ENCODE measurements around the gene VEZF1.
"Not testable (repeated sequence)": the region's sequence is repeated elsewhere in the genome, so short reads cannot be mapped to it uniquely, and the experiment has no call there.

Gene VEZF1

DNA sequence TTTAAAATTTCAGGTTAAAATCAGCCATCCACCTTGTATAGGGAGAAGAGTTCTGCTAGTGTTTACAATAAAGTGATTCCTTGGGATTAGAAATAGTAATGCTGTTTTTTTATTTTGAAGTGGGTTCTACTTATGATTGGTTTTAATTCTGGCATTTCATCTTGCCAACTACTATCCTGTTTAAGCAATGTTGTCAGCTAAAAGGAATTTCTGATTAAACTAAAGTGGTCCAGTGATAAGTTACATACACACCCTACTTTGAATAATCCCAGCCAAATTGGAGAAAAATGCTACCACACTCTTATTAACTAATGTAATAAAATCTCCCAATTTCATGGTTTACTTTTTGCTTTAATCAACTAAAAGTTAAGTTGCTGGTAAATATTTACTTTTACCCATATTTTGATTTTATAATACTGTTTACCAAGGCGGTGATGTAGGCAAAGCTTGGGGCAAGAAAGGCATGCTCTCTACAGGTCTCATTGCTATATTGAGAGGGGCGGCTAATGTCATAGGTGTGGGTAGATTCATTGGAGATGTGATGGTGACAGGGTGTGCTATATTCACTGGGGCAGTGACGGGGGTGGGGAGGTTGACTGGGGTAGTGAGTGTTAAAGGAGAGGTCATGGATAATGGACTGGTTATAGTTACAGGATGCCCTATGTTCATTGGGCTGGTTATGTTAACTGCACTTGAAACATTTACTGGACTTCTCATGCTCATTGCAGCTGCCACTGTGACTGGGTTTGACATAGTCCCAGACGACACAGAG lies 13.8 kb downstream of the VEZF1 start:
- DNase-seq (ENCODE audit: low spot score): not testable (repeated sequence)

DNA sequence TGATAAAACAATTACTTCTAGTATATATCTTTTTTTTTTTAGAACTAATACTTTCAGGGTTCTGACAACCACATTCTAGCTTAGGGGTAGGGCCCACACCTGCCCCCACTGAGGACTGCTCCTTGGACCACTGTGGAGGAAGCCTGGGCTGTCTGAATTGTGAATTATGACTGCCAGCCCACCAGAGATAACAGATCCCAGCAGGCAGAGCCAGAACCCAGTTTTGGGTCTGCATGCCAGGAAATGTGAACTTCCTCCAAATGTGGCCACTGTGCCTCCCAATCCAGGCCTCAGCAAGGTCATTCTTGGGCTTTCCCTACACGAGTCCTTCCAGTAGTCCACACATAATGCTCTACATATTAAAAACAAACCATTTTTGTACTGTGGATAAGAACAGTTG lies 15.9 kb downstream of the VEZF1 start:
- DNase-seq (ENCODE audit: low spot score): no peak

DNA sequence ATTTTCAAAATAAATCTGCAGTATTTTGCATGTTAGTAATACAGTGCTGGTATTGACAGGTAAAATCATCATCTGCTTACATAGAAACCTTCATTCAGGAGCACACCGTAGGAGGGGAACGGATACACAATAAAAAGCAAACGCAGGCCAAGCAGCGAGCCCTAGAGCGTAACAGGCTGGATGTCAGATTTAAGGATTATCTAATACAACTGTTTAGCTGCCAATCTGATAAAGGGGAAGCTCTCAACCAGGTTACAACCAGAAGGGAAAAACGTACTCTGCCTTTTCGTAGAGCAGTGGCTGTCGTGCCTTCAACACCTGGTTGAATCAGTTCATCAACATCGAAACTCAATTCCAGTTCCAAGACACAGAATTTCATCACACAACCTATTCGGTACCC lies 16.5 kb downstream of the VEZF1 start:
- DNase-seq (ENCODE audit: low spot score): no peak

DNA sequence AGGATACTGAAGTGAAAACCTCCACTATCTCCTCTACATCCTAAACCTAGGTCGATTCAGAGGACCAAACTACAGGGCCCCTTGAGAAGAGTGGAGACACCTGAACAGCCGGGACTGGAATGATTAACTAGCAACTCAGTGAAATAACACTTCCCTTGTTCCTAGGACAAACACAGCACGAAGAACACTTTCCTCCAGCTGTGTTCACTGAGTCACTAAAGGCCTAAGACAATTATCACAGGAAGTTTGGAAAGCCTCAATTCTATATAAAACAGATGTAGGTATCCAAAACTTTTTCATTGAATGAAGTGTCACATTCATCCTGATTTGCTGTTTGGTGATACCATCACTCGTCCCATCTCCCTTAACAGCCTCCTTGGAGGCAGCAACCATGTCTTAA lies 17.3 kb downstream of the VEZF1 start:
- DNase-seq (ENCODE audit: low spot score): no peak

DNA sequence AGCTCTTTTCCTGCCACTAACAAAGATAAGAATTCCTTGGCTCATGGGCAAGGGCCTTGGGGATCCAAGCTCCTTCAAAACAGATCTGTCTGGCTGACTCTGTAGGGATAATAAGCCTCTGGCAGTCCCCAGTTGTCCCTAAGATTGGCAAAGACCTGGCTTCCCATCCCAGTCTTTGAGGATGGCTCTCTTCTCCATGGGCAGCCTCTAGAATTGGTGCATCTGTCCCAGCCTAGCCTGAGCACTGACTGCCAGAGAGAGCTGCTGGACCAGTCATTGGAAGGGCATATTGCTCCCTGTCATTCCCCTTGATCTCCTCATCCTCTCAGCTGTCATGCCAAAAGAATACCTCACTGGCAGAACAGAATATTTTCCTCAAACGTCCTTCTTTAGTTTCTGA lies 19.6 kb downstream of the VEZF1 start:
- DNase-seq (ENCODE audit: low spot score): no peak

DNA sequence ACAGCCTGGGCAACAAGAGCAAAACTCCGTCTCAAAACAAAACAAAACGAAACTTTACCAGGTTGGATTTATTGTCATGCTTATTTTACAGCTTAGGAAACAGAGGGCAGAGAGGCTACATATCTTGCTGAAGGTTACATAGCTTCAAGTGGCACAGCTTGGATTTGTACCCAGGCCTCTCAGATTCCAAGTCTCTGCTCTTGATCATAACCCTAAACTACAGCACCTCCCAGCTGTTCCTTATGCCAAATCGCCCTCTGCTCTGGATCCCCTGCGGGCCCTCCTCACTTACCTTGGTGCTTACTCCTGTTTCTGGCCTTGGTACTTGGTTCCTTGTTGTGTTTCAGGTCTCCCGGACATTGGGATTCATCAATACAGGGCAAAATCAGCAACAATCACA lies 21.2 kb downstream of the VEZF1 start:
- DNase-seq (ENCODE audit: low spot score): no peak

DNA sequence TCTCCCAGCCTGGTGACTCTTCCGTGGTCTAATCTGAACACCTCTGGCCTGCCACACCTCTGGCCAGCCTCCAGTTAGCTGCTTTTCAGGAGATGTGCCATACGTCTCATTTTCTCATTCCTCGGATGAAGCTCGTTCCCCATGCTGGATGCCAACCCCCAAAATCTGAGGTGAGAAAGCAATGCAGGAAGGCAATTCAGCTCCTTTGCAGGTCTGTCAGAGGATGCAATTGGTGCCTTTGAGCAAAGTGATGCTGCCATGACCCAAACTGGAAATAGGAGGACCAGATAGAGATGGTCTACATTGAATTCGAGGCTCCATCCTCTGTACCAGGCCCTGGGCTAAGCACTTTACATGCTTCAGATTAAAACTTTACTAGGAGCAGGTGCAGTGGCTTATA lies 21.8 kb downstream of the VEZF1 start:
- DNase-seq (ENCODE audit: low spot score): no peak

DNA sequence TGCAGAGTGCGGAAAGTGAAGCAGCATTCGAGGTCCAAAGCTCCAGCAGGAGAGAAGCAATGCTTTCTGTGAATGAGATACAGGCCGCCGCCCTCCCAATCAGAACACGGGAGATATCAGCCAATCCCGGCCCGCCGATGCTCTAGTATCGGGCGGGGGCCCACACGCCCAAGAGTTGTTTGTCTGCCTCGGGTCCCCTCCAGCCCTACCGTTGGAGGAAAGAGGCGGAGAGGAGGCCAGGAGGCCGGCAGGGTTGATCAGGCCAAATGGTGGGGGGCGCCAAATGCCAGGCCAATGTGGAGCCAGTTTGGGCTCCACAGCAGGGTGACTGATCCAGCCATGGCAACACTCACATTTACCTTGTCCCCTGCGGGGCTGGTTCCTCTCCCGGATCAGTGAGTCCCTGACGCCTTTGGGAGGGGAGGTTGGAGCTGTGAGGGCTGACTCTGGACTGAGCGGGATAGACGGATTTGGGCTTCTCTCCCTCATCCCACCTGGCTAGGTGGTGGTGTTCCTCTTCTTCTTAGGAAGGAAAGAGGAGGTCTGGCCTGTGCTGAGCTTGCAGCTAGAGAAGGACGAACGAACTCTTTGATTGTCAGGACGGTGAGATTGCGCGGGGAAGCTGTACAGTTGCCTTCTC lies 22.4 kb downstream of the VEZF1 start:
- no peak for DNase-seq (ENCODE audit: low spot score)

DNA sequence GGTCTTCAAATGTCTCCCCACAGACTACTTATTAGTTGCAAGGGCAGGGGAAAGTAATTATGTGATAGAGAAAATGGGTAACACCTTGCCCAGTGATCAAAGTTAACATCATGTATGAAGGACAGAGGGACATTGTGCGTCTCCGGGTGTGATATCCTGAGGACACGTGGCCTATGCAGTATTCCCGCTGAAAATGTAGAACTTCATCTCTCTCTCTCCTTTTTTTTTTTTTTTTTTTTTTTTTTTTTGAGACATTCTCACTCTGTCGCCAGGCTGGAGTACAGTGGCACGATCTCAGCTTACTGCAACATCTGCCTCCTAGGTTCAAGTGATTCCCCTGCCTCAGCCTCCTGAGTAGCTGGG lies 24.9 kb downstream of the VEZF1 start:
- DNase-seq (ENCODE audit: low spot score): no peak

DNA sequence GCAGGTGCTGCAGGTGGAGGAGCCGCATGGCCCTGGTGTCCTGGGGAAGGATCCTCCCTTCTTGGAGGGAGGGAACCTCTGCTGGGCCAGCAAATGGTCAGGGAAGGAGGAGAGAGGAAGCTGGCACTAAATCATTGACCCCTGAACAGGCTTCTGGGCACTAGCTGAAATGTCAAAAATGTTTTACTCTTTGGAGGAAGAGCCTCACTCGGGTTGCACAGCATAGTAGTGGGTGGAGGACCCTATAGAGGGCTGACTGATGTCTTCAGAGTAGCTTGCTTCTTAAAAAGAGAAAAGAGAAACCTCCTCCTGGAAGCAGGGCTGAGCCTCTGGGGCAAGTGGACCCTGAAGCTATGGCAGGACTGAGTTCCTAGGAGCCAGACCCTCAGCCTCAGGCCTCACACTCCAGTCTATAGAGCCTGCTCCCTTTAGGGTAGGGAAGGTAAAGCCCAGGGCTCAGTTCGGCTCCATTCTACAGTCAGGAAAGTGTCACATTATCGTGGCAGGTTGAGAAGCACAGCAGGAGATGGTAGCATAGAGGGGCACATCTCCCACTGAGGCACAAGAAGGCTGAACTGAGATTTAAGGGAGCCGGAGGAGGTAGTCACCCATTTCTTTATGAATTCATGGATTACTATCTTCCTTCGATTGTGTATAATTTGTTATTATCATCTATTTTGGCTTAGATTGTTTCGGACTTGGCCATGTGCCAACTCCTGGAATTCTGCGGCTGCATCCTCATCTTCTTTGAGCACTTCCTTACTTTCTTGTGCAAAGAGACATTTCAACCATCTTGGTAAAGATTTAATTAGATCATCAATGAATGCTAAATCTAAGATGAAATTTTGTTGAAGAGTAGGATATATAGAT lies 25.5 kb downstream of the VEZF1 start:
- DNase-seq (ENCODE audit: low spot score): no peak

DNA sequence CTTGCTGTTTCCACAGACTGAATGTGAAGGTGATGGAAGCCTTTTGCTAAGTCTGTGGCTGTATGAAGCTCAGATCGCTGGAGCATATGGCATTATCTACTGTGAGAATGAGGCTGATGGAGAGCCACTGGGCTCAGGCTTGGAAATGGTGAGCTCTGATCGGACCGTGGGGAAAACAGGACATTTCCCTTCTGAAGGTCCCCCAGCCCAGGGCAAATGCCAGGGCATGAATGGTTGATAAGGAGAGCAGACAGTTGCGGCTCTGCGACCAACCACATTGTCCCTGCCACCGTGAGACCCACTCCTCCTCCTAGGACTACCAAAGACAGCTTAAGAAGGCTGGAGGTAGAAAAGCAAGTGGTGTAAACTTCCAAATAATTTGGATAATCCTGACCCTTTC lies 28.1 kb downstream of the VEZF1 start:
- no peak for DNase-seq (ENCODE audit: low spot score)

DNA sequence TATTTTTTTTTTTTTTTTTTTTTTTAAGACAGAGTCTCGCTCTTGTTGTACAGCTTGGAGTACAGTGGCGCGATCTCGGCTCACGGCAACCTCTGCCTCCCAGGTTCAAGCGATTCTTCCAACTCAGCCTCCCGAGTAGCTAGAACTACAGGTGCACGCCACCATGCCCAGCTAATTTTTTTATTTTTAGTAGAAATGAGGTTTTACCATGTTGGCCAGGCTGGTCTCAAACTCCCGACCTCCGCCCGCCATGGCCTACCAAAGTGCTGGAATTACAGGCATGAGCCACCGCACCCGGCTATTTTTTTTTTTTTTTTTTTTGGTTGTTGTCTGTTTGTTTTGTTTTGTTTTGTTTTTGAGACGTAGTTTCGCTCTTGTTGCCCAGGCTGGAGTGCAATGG lies 29.7 kb downstream of the VEZF1 start:
- not testable (repeated sequence) for DNase-seq (ENCODE audit: low spot score)

DNA sequence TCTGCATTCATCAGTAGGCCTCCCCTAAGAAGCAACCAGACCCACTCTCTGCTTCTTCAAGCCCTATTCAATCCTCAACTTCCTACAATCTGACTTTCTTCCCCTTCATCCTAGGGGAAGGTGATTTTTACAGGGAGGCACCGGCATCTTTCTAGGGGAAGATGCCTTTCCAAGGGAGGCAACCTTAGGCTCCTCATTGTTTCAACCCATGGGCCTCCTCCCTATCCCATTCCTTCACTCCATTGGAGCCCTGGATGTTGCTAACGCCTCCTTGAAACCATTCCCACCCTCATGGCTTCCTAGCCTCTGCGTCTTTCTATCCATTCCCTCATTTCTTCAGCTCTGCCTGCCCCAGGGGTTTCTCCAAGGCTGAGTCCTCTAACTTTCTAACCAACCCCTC lies 30.2 kb downstream of the VEZF1 start:
- DNase-seq (ENCODE audit: low spot score): no peak

DNA sequence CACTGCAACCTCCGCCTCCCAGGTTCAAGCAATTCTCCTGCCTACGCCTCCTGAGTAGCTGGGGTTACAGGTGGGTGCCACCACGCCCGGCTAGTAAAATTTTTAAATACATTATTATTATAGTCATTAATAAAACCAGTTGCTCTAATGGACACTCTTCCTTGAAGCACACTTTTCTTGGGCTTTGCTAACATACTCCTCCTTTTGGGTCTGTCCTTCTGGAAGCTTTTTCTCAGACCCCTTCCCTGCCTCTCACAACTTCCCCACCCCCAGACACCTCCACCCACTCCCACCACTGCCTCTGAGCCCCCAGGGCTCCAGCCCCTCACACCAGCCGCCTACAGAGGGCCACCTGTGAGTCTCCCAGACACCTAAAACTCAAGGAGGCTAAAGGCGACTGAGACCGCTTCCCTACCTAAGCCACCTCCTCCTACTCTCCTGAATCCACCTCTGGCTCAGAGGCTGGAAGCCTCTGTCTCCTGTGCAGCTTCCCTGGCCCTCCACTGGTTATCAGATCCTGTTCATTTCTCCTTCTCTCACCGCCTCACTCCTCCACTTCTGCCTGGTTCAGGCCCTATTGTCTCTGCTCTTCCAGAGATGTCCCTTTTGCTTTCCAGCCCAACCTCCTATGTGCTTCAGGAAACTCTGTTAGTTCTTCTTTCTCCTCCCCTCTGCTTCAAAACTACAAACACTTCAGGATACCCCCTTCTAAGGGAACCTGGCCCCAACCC lies 30.8 kb downstream of the VEZF1 start:
- DNase-seq (ENCODE audit: low spot score): no peak

DNA sequence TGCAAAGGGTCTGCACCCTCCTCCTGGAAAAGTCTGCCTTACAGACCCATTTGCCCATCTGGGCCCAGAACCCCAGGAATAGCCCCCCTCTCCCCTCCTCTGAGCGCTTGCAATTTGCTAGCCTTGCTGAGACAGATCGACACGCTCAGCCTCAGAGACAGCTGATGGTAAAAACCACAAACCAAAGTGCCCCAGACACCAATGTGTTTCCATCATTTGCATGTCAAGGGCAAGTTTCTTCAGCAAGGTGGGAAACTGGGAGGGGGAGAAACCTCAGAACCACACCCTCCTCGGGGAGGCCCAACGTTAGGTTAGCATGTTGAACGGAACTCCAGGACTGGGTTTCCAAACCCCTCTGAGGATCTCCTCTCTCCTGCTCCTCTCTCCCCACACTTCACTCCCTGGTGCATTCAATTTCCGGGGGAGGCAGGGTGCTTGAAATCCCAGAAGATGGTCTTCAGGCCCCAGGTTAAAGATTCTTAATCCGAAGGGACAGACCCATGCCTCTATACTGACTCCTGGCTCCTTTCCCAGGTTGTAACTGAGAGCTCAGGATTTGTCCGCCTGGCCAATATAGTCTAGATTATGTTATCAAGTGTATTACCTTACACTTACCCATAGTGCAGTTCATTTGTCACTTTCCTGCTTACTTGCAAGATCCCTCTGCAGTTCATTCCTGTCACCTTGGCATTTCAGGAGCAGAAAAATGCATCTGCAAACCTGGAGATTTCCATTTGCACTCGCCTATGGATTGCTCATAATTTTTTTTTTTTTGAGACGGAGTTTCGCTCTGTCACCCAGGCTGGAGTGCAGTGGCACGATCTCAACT lies 31.5 kb downstream of the VEZF1 start:
- no peak for DNase-seq (ENCODE audit: low spot score)

DNA sequence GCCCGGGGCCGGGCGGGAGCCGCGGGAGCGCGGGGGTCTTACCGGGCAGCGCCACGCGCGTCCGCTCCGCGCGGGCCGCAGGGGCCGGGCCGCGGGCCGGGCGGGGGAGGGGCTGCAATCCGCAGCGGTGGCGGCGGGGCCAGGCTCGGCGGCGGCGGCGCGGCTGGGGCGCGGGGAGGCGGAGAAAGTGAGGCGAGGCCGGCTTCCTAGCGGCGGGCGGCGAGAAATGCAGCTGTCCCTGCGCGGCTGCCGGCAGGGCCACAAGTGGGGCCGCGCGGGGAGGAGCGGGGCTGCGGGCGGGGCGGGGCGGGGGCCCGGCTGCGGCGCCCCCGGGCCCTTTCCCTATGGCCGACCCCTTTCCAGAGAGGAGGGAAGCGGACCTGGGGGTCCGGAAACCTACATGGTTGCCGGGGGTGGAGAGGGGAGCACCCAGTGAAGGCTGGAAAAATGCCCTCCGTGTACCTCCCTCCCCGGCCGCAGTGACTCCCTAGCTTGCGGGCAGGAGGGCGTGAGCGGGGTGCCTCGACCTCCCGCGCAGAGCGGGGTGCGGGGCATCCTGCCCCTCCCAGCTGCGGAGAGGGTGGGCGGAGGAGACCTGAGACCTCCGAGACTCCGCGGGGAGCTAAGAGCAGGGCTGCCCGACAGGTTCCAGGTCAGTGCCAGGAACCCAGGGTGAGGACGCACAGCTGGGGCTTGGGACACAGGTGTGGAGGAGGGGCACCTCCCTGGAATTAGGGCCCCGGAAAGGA lies 32.7 kb downstream of the VEZF1 start, which contains the start of gene CUEDC1:
Gene CUEDC1 (minus strand): TSS at position 230 of the 749 bp plus-strand sequence. CDS start 69,848 bp downstream, outside the sequence.
- peak; percentile 78 for DNase-seq (ENCODE audit: low spot score)

DNA sequence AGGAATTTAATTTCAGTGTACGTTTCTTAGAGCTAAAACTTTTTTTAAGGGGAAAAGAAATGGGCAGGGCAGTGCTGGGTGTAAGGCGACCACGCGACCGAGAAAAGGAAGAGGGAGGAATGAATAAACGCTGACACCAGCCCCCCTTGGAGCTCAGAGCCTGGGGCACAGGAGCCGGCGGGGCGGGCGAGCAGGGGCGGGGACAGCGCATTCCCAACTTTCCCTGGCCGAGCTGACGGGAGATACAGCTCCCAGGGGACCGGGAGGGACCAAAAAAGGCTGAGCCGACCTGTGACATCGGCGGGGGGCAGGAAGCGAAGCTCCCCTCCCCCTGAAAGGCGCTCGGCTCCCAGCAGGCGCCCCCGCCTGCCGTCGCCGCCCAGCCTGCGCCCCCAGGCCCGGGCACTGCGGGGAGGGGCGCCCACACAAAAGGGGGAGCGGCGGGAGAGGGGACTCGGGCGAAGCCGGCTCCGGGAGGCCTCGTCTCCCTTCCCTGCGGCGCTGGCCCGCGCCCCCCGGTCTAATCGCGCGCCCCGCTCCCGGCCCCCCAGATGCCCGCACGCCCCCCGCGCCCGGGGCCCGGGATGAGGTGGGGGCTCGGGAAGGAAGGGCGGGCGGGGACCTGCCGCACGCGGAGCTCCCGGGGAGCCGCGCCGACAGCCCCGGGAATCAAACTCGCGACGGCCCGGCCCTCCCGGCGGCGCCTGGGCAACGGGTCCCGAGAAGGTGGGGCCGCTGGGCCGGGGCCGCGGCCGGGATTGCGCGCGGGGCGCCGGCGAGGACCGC lies 33.5 kb downstream of the VEZF1 start:
- DNase-seq (ENCODE audit: low spot score): peak; percentile 53

DNA sequence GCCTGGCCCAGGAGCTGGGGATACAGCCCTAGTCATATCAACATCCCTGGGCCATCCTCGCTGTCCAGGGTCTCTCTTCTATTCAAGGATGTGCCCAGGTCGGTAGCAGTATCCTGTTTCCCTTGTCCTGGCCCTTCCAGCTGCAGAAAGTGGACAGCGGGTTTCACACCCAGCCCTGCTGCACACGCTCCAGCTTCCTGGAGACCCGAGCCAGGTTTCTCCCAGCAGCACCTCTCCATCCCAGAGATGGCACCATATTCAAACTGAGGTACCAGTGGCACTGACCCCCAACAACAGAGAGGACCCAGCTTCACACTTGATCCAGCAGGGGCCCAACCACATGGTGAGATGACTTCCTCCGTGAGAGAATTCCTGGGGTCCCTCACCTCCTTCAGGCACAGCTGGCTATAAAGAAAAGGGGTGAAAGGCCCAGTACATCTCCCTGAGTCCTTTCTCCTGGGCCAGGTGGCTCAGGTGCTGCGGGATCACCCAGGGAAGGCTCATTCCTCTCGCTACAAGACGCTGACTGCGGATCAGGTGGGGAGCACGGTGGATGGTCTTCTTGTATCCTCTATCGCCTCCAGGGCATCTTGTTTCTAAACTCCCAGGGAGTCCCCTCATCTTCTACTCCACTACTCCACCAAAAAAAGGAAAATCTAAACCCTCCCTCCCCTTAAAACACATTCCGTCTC lies 34.2 kb downstream of the VEZF1 start:
- DNase-seq (ENCODE audit: low spot score): no peak

DNA sequence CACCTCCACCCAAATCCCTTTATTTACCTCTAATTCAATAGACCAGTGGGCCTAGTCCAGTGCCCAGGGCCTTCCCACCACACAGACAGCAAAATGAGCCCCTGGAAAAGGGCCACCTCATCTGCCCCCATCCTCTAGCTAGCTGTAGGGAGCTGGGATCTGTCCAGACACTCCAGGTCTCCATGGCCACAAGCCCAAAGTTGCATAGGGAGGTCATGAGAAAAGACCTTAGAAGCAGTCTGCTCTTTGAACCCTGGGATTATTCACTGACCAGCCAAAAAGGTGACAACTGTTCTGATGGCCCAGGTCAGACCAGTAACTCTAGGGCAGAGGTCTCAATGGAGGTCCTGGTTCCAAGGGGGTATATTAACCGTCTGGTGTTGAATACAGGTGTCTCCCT lies 34.8 kb downstream of the VEZF1 start:
- DNase-seq (ENCODE audit: low spot score): no peak
